ENCODE results near the gene ERICH4. TPM values are rescaled to one million over a fixed set of nuclear protein-coding genes. Genes with fewer than 3 reads are reported as not detected.
A peak's percentile ranks its signal among the peaks of the same experiment; 100 is the strongest.

The ERICH4 gene
- total RNA-seq, 4 donors from 2014 or later, result not detected

- H3K27ac ChIP-seq, result no peak overlapping the region
- peaks cover 4 to 9% of the 10 kb centered on the region in 2 donors for H3K4me1 ChIP-seq
- TF ChIP-seq POLR2A (IDR thresholded peaks at IDR 0.05), result no peak
- TF ChIP-seq, protein P1, sequence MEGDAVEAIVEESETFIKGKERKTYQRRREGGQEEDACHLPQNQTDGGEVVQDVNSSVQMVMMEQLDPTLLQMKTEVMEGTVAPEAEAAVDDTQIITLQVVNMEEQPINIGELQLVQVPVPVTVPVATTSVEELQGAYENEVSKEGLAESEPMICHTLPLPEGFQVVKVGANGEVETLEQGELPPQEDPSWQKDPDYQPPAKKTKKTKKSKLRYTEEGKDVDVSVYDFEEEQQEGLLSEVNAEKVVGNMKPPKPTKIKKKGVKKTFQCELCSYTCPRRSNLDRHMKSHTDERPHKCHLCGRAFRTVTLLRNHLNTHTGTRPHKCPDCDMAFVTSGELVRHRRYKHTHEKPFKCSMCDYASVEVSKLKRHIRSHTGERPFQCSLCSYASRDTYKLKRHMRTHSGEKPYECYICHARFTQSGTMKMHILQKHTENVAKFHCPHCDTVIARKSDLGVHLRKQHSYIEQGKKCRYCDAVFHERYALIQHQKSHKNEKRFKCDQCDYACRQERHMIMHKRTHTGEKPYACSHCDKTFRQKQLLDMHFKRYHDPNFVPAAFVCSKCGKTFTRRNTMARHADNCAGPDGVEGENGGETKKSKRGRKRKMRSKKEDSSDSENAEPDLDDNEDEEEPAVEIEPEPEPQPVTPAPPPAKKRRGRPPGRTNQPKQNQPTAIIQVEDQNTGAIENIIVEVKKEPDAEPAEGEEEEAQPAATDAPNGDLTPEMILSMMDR (IDR thresholded peaks at IDR 0.05), result no peak
- H3K9me3 ChIP-seq, result no peaks in the 10 kb centered on the region
- no peak overlapping the region for H3K4me3 ChIP-seq
- no peaks in the 10 kb centered on the region for H3K27me3 ChIP-seq
- intact Hi-C loops (cut with DNase I; ENCODE audit: low total_unique reads), result no loop called here
- DNase-seq, result no peak
- H3K36me3 ChIP-seq, result no peaks in the 10 kb centered on the region
These were observed 17.5 kb upstream of the ERICH4 start for GRCh38 chr19:41425174-41426115.

GRCh38 chr19:41426116-41426841, 16.7 kb upstream of the ERICH4 start:
- Histone ChIP-seq H3K36me3 (no peaks in the 10 kb centered on the region), H3K4me1 (peaks cover 4 to 9% of the 10 kb centered on the region in 2 donors), H3K4me3 (peak overlapping the region; percentile 42 to 44), H3K27me3 (no peaks in the 10 kb centered on the region), H3K9me3 (no peaks in the 10 kb centered on the region), H3K27ac (peak overlapping the region; percentile 86 to 87)
- DNase-seq, result no peak
- intact Hi-C loops (cut with DNase I; ENCODE audit: low total_unique reads), result no loop called here
- TF ChIP-seq, protein P1 (IDR thresholded peaks at IDR 0.05), result no peak
- no peak for TF ChIP-seq POLR2A (IDR thresholded peaks at IDR 0.05)

DNA sequence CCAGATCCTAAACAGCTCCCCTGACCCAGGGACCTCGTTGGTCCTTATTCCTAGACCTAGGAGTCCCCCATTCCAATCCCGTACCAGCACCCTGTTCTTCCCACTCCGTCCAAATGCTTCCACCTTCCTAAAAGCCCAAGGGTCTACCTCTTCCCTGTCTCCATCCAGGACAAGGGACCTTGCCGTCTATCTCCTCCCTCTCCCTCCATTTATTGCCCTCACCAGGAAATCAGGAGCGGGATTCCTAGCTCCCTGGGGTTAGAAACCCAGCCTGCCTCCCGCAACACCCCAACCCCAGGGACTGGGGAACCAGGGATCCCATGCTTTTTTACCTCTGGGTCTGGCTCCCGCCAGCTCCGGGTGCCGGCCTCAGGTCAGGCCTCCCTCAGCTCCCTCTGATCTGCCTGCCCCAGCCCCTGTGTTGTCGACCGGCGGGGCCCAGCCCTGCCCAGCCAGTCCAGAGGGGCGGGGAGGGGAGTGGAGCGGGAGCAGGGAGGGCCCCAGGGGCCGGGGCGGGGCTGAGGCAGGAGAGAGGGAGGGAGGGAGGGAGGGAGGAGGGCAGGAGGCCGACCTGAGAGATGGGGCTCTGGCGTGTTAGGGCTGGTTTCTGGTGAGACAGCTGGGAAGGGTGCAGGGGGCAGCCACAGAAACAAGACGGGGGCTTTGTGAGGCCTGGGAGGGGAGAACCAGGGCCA, 15.9 kb upstream of the ERICH4 start, which contains the start of gene B3GNT8:
Gene B3GNT8 (minus strand): TSS at position 423 of the 695 bp plus-strand sequence. CDS start 596 bp downstream, outside the sequence.
- Histone ChIP-seq H3K4me3 (peak within 1 kb of the TSS; percentile 42 to 44), H3K27ac (peak within 1 kb of the TSS; percentile 86 to 87), H3K36me3 (no peaks in the 10 kb centered on the region), H3K27me3 (no peaks in the 10 kb centered on the region), H3K9me3 (no peaks in the 10 kb centered on the region), H3K4me1 (peaks cover 4 to 9% of the 10 kb centered on the region in 2 donors)
- DNase-seq, result peak; percentile 79 to 84
- intact Hi-C loops (cut with DNase I; ENCODE audit: low total_unique reads), result no loop called here
- TF ChIP-seq, protein P1 (IDR thresholded peaks at IDR 0.05), result no peak
- TF ChIP-seq POLR2A (IDR thresholded peaks at IDR 0.05), result peak in 1 of 2 donors; percentile 44

DNA sequence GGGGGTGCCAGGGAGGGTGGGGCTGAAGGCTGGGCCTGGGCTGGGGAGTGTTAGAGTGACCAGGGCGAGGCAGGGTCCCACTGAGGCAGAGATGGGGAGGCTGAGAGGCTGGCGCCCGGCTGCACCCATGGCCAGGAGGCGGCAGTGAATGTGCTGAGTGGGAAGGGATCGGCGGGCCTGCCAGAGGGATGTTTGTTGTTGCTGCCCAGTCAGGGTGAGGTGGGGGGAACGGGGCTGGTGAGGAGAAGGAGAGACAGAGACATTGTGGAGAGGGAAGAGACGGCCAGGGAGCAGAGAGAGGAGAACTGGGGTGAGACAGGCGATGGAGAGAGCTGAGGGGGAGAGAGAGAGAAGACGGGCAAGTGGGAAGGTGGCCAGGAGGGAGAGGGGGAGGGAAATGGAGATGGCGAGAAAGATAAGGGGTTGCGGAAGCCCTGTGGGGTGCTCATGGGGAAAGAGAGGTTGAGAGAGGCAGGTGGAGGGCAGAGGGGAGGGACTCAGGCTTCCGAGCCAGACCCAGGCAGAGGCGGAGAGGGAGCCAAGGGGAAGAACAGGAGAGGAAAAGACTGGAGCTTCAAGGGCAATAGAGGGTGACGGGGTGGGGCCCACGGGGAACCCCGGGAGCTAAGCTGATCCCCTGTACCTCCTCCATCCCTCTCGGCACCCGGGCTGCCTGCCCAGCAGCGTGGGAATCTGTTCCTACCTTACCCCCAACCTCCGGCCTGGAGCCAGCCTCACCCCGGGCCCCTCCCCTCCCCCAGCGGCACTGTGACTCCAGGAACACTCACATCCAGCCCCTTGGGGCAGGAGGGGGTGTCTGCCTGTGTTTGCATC, 15.1 kb upstream of the ERICH4 start:
- Histone ChIP-seq H3K27me3 (no peaks in the 10 kb centered on the region), H3K36me3 (no peaks in the 10 kb centered on the region), H3K4me3 (peak overlapping the region; percentile 42 to 44), H3K27ac (peak overlapping the region; percentile 86 to 87), H3K4me1 (peaks cover 4 to 9% of the 10 kb centered on the region in 2 donors), H3K9me3 (no peaks in the 10 kb centered on the region)
- intact Hi-C loops (cut with DNase I; ENCODE audit: low total_unique reads), result no loop called here
- peak; percentile 32 to 54 for DNase-seq
- TF ChIP-seq, protein P1 (IDR thresholded peaks at IDR 0.05), result no peak
- TF ChIP-seq POLR2A (IDR thresholded peaks at IDR 0.05), result no peak
